Activated T-cell treated with anti-CD3 and anti-CD28 coated beads for 24 hours (primary cell): ENCODE data around the gene NDUFV1.
"Not testable (repeated sequence)": the region's sequence is repeated elsewhere in the genome, so short reads cannot be mapped to it uniquely, and the experiment has no call there.

ENCODE experiments used
- DNase-seq: peaks from one replicate; pipeline ENCODE4 v3.0.0-alpha.2; 2020; ENCODE audit warnings: low read depth

NDUFV1 gene

DNA sequence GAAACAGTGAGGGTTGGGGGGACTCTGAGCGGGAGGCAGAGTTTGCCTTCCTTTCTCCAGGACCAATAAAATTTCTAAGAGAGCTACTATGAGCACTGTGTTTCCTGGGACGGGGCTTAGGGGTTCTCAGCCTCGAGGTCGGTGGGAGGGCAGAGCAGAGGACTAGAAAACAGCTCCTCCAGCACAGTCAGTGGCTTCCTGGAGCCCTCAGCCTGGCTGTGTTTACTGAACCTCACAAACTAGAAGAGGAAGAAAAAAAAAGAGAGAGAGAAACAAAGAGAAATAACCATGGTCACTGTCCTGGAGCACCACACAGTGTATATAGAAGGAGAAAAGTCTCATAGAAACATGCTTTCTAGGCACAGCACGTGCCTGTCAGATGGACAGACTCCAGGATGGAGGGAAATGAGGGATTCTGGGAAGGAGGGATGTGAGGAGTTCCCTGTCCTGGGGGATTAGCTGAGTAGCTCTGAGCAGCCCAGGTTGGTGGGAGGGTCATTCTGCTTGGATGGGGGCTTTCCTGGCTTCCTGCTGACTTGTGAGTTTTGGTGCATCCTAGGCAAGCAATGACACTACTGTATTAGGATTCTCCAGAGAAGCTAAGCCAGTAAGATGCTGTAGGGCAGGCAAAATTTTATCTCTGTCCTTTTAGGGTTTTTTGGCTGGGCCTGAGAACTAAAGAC, 20.0 kb upstream of the NDUFV1 start:
- no peak for DNase-seq

DNA sequence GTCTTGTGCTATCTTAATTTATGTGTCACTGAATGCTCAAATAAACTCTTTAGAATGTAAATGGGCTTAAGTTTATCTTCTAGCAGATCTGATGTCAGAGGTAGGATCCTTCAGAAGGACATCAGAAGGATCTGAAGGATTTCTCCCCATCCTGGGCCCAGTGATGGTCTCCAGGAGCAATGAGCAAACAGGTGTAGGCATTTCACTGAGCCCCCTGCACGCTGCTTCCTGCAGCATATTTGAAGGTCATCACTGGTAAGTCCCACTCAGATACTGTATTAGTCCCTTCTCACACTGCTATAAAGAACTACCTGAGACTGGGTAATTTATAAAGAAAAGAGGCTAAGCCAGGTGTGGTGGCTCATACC, 18.6 kb upstream of the NDUFV1 start:
- DNase-seq, result no peak

DNA sequence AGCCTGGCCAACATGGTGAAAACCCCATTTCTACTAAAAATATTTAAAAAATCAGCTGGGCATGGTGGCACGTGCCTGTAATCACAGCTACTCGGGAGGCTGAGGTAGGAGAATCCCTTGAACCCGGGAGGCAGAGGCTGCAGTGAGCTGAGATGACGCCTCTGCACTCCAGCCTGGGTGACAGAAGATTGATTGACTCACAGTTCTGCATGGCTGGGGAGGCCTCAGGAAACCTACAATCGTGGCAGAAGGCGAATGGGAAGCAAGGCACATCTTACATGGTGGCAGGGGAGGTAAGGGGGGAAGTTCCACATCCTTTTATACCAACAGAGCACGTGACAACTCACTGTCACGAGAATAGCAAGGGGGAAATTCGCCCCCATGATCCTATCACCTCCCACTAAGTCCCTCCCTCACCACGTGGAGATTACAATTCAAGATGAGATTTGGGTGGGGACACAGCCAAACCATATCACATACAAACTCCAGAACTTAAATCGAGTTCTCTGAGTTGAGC, 17.8 kb upstream of the NDUFV1 start:
- not testable (repeated sequence) for DNase-seq

DNA sequence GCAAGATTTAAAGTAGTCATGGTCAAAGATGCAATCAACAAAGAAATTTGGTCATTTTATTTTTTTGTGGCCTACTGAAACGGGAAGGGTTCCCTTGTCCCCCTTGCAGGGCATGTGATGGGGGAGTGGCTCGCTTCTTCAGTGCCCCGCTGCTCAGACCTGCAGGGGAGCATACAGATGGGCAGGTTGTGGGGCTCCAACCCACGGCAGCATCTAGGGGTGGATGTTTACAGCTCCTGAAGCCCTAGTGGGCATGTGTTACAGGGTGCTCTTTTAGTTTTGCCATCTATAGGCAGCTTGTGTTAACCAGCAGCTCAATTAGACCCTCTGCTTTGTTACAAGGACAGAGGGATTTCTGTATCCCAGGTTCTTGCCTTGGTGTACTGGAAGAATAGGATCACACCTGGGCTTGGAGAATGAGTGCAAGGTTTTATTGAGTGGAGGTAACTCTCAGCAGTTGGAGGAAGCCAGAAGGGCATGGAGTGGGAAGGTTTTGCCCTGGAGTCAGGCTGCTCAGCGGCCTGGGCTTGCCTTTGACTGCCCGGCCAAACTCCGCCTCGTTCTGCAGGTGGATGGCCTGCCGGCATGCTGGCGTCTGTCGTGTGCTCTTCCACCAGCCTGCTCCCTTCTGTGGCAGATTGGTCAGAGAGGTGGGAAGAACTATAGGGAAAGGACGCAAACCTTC, 13.7 kb upstream of the NDUFV1 start:
- no peak for DNase-seq

DNA sequence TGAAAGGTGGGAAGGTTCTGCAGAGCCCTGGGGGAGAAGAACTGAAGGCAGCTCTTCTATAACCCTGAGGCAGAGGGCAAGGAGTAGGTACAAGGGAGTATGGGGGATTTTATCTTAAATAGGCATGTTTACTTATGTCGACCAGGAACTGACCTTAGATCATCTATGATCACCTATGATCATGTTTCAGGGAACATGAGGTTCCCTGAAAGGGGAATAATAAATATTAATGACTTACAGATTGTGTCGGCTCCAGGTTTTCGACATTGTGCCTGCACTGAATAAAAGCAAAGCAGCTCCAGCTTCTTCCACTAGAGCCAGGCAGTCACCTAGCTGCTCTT, 13.2 kb upstream of the NDUFV1 start:
- DNase-seq, result no peak

DNA sequence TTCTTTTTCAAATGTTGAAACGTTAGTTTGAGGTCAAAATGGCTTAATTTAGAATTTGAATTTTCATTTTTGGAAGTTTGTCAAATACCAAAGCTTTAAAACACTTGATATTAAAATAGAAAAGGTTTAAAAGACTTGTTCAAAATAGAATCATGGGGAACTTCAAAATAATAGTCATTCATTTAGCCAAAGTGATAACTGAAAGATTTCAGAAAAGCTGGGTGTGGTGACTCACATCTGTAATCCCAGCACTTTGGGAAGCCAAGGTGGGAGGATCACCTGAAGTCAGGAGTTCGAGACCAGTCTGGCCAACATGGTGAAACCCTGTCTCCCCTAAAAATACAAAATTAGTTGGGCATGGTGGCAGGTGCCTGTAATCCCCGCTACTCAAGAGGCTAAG, 12.3 kb upstream of the NDUFV1 start:
- DNase-seq, result no peak

DNA sequence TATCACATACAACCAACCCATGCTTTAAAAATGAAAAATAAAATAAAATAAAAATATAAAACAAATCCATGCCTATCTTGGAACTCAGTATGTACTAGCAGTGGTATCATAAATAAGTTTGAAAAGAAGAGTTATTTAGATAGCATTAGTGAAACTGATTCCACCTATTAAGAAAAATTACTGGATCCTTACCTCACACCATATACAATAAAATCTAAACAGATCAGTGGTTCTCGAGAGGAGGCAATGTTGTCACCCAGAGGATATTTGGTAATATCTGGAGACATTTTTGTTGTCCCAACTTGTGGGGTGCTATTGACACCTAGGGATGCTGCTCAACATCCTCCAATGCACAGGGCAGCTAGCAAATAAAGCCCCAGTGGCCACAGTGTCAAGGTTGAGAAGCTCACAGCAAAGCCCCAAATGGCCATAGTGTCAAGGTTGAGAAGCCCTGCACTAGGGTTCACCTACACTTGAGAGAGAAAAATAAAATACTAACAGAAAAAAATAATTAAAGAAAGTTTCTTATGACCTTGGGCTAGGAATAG, 9.9 kb upstream of the NDUFV1 start:
- DNase-seq, result no peak

DNA sequence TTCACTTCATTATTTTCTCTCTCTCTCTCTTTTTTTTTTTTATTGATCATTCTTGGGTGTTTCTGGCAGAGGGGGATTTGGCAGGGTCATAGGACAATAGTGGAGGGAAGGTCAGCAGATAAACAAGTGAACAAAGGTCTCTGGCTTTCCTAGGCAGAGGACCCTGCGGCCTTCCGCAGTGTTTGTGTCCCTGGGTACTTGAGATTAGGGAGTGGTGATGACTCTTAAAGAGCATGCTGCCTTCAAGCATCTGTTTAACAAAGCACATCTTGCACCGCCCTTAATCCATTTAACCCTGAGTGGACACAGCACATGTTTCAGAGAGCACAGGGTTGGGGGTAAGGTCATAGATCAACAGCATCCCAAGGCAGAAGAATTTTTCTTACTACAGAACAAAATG, 9.3 kb upstream of the NDUFV1 start:
- DNase-seq, result not testable (repeated sequence)

DNA sequence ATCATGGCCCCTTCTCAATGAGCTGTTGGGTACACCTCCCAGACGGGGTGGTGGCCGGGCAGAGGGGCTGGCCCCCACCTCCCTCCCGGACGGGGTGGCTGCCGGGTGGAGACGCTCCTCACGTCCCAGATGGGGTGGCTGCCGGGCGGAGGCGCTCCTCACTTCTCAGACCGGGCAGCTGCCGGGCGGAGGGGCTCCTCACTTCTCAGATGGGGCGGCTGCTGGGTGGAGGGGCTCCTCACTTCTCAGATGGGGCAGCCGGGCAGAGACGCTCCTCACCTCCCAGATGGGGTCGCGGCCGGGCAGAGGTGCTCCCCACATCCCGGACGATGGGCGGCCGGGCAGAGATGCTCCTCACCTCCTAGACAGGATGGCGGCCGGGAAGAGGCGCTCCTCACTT, 8.8 kb upstream of the NDUFV1 start:
- DNase-seq, result not testable (repeated sequence)

DNA sequence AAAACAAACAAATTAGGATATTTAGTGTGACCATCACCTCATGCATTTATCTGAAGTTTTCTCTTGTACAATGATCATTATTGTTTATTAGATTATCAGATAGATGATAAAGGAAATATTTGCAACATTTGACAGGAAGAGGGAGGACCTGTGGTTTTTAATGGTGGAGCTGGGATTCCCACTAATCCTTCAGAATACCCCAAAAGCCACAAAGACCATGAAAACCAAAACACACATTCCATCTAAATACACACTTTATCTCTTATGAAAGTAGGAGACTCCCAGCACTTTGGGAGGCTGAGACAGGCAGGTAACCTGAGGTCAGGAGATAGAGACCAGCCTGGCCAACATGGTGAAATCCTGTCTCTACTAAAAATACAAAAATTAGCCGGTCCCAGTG, 7.6 kb upstream of the NDUFV1 start:
- DNase-seq, result no peak

DNA sequence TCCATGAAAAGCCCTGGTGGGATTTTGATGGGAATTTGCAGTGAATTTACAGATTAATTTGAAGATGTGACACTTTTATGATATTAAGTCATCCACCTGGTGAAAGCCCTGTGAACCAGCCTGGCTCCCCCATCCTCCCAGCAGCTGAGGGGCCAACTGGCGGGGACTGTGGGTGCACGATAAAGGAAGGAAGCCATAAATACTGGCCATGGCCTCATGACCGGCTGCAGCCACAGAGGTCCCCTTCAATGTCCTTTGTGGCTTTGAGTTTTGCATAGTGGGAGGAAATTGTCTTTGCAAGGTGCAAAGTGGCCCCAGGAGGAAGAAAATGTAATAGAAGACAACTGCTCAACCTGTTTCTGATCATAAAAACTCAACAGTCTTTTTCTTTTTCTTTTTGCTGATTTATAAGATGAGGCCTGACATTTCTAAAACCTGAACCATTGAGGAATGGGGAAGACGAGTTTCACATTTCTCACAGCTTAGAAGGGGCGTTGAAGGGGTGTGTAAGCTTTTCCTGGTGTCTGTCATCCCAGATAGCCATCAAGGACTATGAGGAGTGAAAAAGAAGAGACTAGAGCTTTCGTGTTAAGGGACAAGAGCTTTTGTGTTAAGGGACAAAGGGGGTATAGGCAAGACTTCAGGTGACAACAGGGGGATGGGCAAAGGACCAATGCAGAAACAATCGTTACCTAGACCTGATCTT, 6.3 kb upstream of the NDUFV1 start:
- DNase-seq, result no peak

DNA sequence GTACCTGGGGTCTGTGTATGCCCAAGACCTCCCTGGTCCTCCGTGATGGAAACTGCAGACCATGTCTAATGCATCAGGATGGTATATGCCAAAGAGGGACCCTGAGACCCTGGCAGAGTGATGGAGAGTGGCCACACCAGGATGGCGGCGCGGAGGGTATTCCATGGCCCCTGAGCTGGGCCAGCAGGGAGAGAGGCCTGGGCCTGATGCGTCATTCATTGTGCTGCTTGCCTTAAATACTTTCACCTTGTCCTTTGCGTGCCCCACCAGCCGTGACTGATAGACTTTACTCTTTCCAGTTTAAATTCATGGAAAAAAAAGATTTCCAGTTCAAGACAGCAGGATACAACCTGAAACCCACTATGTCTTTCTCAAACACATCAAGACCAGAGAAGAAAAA, 5.6 kb upstream of the NDUFV1 start:
- DNase-seq, result no peak

DNA sequence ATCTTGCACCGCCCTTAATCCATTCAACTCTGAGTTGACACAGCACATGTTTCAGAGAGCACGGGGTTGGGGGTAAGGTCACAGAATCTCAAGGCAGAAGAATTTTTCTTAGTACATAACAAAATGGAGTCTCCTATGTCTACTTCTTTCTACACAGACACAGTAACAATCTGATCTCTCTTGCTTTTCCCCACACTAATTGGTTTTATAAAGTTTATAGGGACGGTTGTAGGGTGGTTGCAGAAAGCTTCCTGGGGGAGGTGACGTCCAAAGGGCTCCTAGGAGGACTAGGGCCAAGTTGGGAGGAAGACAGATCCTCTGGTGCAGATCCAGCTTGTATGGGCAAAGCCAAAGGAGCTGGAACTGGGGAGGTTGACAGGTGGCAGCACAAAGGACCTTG, 2.6 kb upstream of the NDUFV1 start:
- not testable (repeated sequence) for DNase-seq

DNA sequence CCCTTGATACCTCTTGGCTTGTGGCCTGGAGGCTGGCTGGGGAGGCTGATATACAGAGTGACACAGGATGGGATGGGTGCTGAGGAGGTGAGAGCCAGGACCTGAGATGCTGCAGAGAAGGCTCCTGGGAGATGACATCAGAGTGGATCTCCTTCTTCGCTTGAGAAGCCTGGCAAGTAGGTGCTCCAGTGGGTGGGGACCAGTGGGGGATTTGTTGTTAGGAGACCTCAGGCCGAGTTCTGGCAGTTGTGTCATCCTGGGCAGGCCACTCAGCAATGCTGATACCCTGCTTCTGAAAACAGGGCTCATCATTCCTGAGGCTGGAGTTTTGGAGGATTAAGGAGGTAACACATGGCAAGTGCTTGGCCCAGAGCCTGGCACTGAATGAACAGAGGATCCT, 1.9 kb upstream of the NDUFV1 start:
- DNase-seq, result no peak

DNA sequence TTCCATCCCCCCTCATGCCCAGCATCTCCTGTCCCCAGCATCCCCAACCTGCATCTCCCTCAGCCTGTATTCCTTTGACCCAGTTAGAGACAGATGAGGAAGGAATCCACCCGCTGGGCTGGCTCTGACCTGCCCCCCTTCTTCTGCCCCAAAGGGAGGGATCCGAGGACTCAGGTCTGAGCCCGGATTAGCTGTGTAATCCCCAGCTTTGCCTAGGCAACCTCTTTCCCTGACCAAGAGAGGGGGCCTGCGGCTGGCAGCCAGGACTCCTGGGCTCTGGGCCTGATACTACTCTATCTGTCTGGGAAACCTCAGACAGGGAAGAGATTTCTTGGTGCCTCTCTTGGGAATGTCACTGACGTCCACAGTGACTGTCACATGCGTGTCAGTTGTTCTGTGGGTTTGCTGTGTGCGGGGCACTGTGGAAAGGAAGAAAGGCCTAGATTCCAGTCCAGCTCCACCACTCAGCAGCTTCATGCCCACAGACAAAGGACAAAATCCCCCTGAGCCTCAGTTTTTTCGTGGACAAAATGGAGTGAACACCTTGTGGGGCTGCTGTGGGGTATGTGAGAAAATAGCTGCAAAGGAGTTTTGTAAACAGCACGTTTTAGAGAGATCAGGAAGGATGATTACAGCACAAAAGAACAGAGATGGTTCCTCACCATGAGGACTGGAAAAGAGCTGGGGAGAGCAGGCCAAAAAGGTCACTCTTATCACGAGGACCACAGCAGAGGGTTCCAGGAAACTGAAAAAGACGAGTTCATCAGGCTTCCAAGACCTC, 1.3 kb upstream of the NDUFV1 start:
- no peak for DNase-seq

DNA sequence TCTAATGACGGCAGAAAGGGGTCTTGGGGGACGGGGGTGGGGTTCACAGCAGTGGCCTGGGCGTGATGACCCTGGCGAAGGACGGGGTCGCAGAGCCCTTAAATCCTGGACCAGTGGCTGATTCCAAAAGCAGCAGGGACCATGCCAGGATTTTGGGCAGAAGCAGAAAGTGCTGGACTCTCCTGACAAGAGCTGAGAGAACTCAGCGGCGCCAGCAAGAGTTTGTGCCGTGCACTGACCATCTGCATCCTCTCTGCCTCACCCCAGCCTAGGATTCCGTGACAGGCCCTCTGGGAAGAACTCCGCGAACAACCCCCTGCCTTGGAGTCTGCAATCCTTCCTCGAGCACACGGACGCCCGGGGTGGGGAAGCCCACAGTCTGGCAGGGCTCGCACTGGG, 644 bp upstream of the NDUFV1 start:
- no peak for DNase-seq

DNA sequence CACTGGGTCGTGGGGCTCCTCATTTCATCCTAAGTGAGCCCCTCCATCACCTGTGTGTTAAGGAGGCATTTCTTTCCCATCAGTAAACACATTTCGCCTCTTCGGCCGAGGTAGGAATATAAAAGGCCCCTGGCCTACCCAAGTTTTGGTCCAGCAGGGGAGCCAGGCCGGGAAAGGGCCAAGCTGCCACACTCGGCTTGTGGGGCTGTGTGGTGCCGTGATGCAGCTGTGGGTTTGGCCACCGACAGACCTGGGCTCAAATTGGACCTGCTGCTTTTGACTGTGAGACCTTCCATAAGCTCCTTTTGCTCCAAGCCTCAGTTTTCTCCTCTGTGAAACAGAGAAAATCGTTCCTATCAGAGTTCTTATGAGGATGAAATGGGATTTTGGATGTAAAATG, 771 bp downstream of the NDUFV1 start:
- no peak for DNase-seq

DNA sequence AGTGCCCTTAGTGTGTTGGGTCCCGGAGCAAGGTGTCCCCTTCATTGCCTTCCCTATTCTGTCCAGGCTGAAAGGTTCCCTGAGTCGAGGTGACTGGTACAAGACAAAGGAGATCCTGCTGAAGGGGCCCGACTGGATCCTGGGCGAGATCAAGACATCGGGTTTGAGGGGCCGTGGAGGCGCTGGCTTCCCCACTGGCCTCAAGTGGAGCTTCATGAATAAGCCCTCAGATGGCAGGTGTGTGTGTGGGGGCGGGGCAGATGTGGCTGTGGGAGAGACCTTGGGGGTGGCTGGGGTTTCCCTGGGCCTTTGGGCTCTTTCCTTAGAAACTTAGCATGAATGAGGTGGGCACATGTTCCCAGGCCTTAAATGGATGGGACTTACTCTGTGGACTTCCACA, 1.8 kb downstream of the NDUFV1 start:
- no peak for DNase-seq

DNA sequence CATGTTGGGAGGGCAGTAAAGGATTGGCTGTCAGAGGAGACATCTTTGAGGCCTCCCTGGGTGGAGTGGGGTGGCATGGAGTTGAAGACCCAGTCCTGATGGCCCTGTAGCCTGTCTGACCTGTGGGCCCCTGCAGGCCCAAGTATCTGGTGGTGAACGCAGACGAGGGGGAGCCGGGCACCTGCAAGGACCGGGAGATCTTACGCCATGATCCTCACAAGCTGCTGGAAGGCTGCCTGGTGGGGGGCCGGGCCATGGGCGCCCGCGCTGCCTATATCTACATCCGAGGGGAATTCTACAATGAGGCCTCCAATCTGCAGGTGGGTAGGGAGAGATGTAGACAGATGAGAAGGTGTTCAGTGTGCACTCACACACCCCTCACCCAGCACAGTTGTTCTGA, 2.6 kb downstream of the NDUFV1 start:
- no peak for DNase-seq

DNA sequence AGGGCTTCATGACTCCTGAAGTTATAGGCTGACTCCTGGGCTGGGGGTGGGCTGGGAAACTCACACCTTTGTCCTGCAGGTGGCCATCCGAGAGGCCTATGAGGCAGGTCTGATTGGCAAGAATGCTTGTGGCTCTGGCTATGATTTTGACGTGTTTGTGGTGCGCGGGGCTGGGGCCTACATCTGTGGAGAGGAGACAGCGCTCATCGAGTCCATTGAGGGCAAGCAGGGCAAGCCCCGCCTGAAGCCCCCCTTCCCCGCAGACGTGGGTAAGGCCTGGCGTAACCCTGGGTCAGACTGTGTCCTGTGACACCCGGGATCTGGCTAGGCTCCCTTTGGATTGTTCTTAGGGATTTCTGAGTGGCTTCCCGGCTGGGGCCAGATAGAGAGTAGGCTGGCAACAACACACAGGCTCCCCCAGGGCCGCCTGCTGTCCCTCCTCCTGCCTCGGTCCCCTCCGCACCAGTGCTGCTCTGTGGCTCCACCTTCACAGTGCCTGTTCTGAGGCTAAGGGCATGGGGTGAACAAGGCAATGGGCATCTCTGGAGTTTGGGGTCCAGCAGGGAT, 3.6 kb downstream of the NDUFV1 start:
- no peak for DNase-seq

DNA sequence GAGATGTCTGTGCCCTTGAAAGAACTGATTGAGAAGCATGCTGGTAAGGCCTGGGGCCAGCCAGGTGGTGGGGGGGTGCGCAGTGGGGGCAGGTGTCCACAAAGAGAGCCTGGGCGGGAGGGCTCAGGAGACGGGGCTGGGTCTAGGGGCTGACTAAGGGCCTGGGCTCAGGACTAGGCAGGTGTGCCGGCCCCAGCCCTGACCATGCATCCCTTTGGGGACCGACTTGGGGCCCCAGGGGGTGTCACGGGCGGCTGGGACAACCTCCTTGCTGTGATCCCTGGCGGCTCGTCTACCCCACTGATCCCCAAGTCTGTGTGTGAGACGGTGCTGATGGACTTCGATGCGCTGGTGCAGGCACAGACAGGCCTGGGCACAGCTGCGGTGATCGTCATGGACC, 4.4 kb downstream of the NDUFV1 start:
- no peak for DNase-seq
